HG03469 (cell line): ENCODE measurements around the gene IRX6.

Experiments
- ATAC-seq: cut with Tn5 transposase; IDR thresholded peaks from one replicate; pipeline ENCODE4 v1.9.1; 2021; ENCODE audit warnings: mild to moderate bottlenecking, moderate library complexity, moderate number of reproducible peaks; ENCODE audit not compliant: unreplicated experiment

IRX6 gene

GRCh38 chr16:55364811-55365210 lies 40.8 kb downstream of the IRX6 start:
- no peak for ATAC-seq

GRCh38 chr16:55367301-55367811 lies 43.4 kb downstream of the IRX6 start:
- no peak for ATAC-seq

- ATAC-seq, result no peak
Observed at GRCh38 chr16:55367866-55368603, 44.0 kb downstream of the IRX6 start.

GRCh38 chr16:55369151-55369550 lies 45.1 kb downstream of the IRX6 start:
- ATAC-seq, result no peak

- no peak for ATAC-seq
Observed at GRCh38 chr16:55370762-55371482, 46.9 kb downstream of the IRX6 start.

- no peak for ATAC-seq
Observed at GRCh38 chr16:55372792-55373488, 48.9 kb downstream of the IRX6 start.

- no peak for ATAC-seq
Observed at GRCh38 chr16:55373489-55373832, 49.5 kb downstream of the IRX6 start.

GRCh38 chr16:55376045-55376444 lies 52.0 kb downstream of the IRX6 start:
- no peak for ATAC-seq

- no peak for ATAC-seq
Observed at GRCh38 chr16:55376567-55377167, 52.7 kb downstream of the IRX6 start.

GRCh38 chr16:55377840-55378239 lies 53.8 kb downstream of the IRX6 start:
- no peak for ATAC-seq

- ATAC-seq, result no peak
Observed at GRCh38 chr16:55378616-55379015, 54.6 kb downstream of the IRX6 start.

GRCh38 chr16:55379371-55379770 lies 55.4 kb downstream of the IRX6 start:
- no peak for ATAC-seq

GRCh38 chr16:55379876-55380390 lies 55.9 kb downstream of the IRX6 start:
- no peak for ATAC-seq
